ENCODE results near the gene NSG1.
"Not testable (repeated sequence)": the region's sequence is repeated elsewhere in the genome, so short reads cannot be mapped to it uniquely, and the experiment has no call there.

The NSG1 gene, protein sequence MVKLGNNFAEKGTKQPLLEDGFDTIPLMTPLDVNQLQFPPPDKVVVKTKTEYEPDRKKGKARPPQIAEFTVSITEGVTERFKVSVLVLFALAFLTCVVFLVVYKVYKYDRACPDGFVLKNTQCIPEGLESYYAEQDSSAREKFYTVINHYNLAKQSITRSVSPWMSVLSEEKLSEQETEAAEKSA

DNA sequence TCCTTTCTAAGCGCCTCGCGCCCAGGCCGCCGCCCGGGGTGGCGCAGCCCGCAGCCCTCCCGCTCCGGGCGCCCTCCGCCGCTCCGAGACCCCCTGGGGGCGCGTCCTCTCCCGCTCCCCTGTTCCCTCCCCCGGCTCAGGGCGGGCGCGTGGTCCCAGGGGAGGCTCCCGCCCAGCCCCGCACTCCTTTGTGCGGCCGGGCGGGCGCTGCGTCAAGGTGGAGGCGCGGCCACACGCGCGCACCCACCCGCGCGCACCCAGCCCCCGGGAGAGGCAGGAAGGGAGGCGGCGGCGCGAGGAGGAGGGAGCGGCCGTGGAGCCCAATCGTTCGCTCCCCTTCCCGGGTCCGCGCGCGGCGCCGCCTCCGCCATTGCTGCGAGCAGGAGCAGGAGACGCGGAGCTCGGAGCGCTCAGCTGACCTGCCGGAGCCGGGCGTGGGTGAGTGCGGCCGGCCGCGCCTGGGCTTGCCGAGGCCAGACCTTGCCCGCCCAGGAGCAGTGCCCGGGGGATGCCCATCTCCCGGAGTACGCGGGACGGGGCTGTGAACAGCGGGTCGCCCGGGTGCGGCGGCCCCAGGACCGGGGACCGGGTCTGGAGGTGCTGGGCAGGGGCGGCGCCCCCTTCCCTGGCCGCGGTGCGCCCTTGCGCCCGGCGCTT lies at the start of gene NSG1:
Gene NSG1, plus strand, starts transcription at position 367 of the 657 bp plus-strand sequence. CDS start 528 bp downstream, outside the sequence.
- no peak for DNase-seq

DNA sequence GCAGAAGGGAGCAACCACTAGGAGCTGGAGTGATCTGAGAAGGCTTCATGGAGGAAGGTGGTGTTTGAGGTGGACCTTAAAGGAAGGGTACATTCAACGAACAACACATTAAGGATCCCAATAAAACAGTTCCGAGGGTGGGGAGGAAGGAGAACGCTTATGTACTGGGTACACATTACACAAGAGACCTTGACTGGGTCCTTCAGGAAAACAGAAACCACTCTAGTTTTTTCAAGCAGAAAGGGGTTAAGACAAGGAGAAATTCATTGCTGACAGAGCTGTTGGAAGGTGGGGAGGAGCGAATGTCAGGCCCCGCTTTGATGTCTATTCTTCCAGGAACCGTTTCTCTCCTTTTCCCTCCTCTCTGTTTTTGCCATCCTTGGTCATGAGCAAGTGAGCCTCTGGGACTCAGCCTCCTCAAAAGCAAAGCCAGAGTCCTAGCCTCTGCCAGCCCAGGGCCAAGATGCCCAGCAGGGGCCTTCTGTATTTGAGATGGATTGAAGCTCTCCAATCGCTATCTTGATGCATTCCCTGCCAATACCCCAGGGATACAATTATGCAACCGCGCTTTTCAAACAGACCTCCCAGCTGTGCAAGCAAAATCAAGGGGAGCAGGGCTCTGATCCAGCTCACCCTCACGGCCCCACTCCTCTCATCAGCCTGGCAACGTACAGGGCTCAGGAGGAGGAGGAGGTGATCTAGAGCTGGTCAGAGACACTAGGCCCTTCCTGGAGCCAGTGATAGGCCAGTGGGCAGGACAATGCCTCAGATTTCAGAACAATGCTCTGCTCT lies 48.5 kb upstream of the NSG1 start:
- no peak for DNase-seq

DNA sequence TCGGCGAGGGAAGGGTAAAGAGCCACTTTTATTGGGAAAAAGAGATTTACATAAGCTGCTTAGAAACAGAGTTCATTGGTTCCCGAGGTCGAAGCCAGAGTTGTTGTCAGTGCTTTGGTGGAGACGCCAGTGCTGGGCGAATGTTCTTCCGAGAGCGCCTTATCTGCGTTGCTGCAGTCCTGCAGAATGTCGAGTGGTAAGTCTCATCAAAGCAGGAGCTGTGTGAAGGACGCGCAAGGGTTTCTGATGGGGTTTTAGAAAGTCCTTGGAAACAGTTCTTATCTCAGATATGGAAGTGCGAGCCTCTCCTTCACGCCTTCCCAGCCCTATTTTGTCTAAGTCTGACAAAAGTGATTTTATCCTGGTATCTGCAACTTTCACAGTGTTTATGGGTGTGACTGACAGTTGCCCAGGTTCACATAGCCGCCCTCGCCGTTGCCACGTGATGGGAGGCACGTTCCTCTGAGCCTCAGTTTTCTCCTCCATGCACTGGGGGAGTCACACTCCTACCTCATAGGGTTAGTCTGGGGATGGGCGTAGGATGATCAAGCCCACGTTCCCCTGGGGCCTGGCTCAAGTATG lies 47.3 kb upstream of the NSG1 start:
- no peak for DNase-seq

DNA sequence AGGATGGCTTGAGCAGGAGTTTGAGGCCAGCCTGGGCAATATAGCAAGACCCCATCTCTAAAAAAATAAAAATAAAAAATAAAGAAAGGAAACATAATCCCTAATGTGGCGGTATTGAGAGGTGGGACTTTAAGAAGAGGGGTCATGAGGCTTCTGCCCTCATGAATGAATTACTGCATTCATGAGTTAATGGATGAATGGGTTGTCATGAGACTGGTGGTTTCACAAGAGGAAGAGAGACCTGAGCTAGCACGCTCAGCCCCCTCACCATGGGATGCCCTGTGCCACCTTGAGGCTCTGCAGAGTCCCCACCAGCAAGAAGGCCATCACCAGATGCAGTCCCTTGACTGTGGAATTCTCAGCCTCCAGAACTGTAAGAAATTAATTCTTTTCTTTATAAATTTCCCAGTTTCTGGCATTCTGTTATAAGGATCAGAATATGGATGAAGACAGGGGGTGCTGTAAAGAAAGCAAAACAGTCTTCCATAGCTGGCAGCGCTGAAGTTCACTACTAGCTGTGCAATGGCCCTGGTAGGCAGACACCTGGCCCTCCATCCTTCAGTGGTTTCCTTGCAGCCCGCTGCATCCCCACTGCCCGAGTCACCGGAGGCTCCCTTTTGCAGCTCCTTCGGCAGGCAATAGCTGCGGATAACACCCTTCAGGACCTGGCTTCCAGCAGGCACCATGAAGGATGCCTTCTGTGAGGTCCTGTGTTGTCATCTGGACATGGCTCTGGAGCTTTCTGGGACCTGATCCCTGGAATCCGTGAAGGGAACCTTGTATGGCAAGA lies 44.8 kb upstream of the NSG1 start:
- DNase-seq, result no peak

DNA sequence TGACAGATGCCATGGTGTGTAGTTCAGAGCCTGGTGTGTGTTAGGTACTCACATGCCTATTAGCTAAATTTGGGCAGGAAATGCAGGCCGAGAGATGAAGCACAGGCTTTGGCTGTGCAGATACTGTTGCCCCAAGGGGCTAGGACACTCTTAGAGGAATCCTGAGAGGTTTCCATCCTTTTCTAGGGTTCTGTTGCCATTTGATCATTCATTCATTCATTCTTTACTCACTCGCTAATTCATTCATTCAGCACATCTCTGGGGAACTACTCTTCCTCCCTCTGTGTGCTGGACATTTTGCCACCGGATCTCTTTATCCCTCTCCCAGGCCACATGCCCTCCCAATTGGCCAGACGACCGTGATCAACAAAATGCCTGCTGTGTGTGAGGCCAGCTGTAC lies 43.9 kb upstream of the NSG1 start:
- no peak for DNase-seq

DNA sequence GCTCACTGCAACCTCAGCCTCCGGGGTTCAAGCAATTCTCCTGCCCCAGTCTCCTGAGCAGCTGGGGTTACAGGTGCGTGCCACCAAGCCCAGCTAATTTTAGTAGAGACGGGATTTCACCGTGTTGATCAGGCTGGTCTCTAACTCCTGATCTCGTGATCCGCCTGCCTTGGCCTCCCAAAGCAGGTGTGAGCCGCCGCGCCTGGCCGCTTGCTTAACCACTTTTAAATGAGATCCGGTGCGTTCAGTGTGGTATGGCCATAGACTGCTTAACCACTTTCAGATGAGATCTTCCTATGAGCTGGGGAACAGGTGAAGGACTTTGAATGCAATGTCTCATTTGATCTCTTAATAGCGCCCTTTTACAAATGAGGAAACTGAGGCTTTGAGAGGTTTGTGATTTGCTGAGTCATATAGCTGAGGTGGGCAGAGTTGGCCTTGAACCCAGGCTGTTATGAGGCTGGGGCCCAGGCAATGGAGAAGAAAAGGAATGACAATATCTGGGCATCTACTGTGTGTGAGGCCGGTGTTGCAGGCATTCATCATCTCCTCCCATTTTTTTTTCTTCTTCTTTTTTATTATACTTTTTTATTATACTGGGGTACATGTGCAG lies 41.9 kb upstream of the NSG1 start:
- DNase-seq, result no peak

DNA sequence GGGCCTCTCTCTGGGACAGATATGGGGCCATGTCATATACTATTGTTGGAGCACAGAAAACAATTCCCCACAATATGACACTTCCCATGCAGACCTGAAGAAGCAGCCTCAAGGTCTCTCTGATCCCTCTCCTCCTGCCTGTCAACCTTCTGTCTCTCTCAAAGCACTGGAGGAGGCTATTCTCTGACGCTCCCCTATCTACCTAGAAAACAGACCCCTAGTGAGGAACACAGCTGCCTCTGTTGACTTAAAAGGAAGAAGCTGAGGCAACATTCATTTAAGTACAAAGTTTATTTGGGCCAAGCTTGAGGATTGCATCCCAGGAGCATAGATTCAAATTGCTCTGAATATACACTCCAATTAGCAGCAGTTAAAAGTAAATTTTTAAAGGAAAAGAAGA lies 39.3 kb upstream of the NSG1 start:
- DNase-seq, result no peak

DNA sequence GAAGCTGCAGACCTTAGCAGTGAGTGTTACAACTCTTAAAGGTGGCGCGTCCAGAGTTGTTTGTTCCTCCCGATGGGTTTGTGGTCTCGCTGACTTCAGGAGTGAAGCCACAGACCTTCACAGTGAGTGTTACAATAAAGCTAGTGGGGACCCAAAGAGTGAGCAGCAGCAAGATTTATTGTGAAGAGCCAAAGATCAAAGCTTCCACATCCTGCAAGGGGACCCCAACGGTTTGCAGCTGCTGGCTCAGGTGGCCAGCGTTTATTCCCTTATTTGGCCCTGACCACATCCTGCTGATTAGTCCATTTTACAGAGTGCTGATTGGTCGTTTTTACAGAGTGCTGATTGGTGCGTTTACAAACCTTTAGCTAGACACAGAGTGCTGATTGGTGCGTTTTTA lies 38.3 kb upstream of the NSG1 start:
- DNase-seq, result not testable (repeated sequence)

DNA sequence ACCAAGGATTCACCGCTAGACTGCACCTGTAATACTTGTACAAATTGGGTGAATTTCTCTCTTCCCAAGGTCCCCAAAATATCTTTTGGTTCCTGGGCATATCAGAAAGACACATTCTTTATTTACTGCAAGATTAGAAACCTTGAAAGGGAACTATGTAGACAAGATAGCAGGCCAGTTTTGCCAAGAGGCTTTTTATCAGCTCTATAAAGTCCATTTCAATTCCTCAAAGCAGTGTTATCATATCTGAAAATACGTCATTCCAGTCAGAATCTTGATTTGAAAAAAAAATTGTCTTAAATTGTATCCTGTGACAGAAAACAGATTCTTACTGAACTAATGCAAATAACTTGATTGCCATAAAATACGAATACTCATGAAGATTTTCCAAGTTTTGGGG lies 37.0 kb upstream of the NSG1 start:
- no peak for DNase-seq

DNA sequence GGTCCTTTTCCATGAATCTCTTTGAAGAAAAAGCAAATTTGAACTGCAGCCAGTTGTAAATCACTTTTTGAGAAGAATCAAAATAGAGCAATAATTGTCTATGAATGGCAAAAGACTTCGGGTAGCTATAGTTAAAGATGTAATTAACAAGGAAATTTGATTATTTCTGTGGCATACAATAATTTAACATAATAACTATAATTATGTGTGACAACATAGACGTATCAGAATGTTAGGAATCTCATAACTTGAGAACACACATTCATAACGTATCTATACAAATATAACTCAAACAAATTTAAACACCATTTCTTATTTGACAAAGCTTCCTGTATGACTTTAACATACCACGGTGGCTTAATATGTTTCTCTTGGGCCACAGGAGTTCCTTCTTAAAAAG lies 36.0 kb upstream of the NSG1 start:
- no peak for DNase-seq

DNA sequence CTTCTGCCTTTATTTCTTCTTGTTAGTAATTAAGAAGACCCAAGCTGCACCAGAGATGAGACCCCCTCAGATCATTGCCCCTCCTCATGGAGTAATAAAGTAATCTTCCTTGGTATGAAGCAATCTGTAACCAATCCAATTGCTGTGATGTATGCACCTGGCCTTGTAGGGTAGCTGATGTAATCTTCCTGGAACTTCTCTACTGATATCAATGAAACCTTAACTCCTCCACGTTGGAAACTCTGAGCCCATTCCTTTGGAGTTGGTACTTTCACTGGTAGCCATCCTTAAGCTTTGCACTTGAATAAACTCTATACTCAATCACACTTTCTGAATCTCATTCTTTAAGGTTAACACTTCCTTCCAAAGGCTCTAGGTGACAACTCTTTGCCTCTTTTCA lies 31.6 kb upstream of the NSG1 start:
- DNase-seq, result no peak

DNA sequence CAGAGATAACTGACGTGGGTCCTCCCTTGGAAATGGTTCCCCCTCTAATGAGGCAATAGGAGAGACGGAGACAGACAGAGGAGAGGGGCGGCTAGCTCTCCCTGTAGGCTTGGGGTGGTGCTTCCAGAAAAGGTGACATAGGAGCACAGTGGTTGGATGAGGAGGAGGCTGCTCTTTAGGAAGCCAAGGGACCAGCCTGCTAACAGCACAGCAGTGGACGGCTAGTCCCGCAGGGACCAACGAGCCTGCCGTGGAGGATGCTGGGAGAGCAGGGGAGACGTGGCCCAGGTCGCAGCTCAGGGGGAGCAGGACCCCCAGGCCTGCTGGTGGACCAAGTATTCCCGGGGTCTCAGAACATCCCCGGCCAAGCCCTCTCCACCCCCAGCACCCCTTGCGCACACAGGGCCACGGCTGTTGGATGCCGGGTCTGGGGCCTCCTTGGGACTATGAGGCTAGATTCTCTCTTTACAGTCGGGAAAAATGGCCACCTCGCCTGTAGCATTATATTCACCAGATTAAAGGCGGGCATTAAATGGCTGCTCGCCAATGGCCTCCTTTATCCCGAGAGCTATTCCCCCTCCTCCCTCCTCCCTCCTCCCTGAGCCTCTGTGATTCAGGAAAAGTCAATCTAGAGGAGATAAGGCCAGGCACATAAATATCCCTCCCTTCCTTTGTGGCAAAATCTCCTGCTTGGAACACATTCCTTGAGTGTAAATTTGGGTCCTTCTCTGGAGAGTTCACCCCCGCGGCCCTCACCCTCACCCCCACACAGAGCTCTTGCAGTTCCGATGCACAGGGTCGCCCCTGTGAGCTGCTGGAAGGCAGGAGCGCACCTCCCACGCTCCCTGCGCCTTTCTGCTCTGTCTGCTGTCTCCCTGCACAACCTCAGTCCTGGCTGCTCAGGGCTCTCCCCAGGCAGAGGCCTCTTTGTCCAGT lies 30.5 kb upstream of the NSG1 start:
- no peak for DNase-seq

DNA sequence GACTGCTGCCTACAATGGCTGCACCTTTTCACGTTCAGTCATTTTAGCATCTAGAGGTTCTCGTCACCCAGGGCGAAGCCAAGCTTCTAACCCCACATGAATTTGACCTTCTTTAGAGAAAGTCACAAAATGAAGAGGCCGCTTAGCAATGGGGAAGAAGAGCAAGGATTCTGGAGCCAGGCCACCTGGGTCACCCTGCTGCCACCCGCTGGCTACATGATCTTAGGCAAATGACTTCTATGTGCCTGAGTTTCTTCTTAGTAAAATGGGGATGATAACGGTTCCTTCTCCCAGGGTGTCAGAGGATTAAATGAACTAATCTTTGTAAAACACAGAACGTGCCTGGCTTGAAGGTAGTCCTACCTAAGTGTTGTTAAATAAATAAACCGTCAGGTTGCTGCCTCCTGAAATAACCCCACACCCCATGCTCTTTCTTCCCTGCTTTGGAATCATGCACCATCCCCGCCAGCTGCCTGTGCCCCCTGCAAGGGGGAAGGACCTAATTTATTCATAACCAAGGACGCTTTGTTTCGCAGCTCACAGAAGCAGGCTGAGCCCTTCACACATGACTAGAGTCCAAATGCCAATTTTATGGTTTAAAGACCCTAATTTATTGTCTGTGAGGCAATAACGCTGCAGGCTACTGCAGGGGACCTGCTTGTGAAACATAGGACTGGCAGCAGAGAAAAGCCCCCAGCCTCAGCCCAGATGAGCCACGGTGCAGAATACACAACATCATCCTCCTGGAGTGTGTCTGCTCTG lies 28.6 kb upstream of the NSG1 start:
- DNase-seq, result no peak

DNA sequence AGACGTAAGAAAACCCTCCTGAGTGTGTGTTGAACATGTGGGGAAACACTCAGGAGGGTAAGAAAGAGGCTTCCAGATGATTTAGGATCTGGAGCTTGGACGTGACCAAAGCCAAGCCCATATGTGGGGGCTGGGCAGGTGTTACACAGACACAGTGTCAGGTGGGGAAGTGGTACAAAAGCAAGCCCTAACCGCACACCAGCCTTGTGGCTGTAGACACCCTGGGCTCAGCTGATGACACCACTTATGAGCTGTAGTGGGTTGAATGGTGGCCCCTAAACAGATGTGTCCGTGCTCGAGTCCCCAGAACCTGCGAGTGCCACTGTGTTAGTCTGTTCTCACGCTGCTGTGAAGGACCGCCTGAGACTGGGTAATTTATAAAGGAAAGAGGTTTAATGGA lies 25.0 kb upstream of the NSG1 start:
- no peak for DNase-seq

DNA sequence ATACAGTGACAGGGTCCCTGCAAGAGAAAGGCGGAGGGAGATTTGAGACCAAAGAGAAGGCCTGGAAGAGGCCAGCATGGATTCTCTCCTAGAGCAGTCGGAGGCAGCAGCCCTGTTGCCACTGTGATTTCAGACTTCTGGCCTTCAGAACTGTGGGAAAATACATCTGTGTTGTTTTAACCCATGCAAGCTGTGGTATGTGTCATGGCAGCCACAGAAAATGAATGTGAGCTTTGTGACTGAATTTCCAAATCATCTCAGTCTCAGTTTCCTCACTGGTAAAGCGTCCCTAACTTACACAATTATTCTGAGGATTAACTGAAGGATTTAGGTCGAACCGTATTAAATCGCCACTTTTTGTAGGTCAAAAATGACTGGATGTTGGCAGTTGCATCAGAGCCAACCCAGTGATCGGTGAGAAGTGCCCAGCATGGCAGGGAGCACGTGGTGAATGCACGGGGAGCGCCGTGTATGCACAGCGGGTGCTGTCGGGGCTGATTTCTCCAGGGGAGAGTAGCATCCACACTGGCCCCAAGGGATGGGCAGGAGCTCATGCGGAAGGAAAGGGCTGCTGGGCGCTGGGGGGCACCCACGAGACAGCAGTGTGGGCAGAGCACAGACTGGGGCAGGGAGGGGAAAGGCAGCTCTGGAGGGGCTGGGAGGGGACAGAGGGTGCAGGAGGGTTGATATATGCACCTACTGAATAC lies 23.8 kb upstream of the NSG1 start:
- no peak for DNase-seq

DNA sequence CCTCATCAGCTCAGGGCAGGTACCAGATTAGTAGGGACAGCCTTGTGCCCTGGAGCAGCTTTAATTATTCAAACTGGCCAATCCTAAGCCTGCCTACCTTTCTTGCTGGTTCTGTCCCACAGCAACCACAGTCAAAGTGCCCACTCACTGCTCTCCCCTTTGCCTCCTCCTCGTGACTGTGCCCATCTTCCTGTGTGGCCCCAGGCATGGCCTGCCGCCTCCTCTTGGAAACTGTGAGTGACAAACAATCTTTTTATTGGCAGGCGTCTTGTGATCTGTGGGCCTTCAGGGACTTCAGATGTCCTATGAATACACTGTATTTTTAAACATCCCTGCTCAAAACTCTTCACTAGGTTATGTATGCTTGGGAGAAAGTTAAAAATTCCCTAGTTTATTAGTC lies 22.8 kb upstream of the NSG1 start:
- DNase-seq, result no peak

DNA sequence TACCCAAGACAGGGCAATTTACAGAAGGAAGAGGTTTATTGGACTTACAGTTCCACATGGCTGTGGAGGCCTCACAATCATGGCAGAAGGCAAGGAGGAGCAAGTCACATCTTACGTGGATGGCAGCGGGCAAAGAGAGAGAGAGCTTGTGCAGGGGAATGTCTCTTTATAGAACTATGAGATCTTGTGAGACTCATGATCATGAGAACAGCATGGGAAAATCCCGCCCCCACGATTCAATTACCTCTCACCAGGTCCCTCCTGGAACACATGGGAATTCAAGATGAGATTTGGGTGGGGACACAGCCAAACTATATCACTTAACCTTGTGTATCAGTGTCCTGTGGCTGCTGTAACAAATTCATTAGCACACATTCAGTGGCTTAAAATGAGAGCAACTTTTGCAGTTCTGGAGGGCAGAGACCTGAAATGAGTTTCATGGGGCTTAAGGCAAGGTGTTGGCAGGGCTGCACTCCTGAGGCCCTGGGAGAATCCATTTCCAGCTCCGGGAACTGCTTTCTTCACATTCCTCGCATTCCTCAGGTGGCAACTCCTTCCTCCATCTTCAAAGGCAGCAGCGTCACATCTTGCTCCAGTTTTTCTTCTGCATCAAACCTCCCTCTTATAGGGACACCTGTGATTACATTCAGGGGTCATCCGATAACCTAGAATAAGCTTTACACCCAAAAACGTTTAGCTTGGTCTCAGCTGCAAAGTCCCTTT lies 22.3 kb upstream of the NSG1 start:
- DNase-seq, result no peak

DNA sequence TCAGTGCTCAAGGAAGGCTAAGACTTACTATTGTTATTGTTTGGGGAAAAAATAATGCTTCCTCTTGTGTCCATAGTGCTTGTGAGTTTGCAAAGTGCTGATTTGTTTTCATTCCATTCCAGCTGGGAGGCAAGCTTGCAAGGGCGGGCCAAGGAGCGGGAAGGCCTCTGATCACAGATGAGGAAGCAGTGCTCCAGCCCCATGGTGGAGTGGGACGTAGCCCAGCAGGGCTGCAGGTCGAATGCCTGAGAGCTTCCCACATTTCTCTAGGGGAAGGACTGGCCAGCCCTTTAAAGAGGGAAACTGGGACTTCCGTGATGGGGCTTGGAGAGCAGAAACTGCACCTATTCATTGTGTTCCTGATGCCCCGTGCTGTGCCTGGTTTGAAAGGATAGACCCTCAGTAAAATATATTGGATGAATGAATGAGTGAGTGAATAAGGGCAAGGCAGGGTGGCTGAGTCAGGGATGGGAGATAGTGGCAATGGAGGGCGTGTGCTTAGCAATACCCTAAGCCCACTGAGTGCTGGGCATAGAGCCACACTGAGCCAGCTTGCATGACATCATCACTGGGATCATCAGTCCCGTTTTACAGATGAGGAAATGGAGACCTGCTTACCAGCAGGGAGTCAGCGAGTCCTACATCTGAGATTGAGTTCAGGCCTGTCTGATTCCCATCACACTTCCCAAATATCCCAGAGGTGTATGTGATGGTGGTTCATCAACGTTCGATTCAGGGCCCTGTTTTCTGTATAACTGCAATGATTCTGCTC lies 17.9 kb upstream of the NSG1 start:
- no peak for DNase-seq

All from bone marrow (tissue), 2 donors.